Activated T-cell treated with anti-CD3 and anti-CD28 coated beads for 48 hours (primary cell): Measurements from ENCODE around the gene POLG2.

Experiments
- DNase-seq: peaks from one replicate; pipeline ENCODE4 v3.0.0-alpha.2; 2020; ENCODE audit warnings: low read depth

POLG2 gene

GRCh38 chr17:64496786-64497564, at the start of gene POLG2:
POLG2 (minus strand) TSS chr17:64497054; CDS start chr17:64496968, 86 bp downstream.
- DNase-seq, result peak; percentile 95

GRCh38 chr17:64544742-64545141, 47.9 kb upstream of the POLG2 start:
- DNase-seq, result no peak

GRCh38 chr17:64540118-64540776, 43.4 kb upstream of the POLG2 start:
- DNase-seq, result no peak

GRCh38 chr17:64538508-64539130, 41.8 kb upstream of the POLG2 start:
- DNase-seq, result no peak

- DNase-seq, result no peak
These were observed 40.6 kb upstream of the POLG2 start for GRCh38 chr17:64537488-64537887.

GRCh38 chr17:64536913-64537312, 40.1 kb upstream of the POLG2 start:
- DNase-seq, result no peak

GRCh38 chr17:64535357-64535756, 38.5 kb upstream of the POLG2 start:
- DNase-seq, result no peak

GRCh38 chr17:64534187-64534586, 37.3 kb upstream of the POLG2 start:
- DNase-seq, result no peak

- no peak for DNase-seq
These were observed 36.9 kb upstream of the POLG2 start for GRCh38 chr17:64533784-64534183.

GRCh38 chr17:64532409-64532808, 35.6 kb upstream of the POLG2 start:
- DNase-seq, result no peak

GRCh38 chr17:64531955-64532371, 35.1 kb upstream of the POLG2 start:
- DNase-seq, result no peak

GRCh38 chr17:64529221-64529620, 32.4 kb upstream of the POLG2 start:
- no peak for DNase-seq

GRCh38 chr17:64527914-64528313, 31.1 kb upstream of the POLG2 start:
- no peak for DNase-seq

GRCh38 chr17:64520359-64520758, 23.5 kb upstream of the POLG2 start:
- no peak for DNase-seq

GRCh38 chr17:64519601-64520000, 22.7 kb upstream of the POLG2 start:
- no peak for DNase-seq

GRCh38 chr17:64515829-64516228, 19.0 kb upstream of the POLG2 start:
- DNase-seq, result no peak

- no peak for DNase-seq
These were observed 18.6 kb upstream of the POLG2 start for GRCh38 chr17:64515419-64515818.

- DNase-seq, result no peak
These were observed 12.3 kb upstream of the POLG2 start for GRCh38 chr17:64509179-64509578.

GRCh38 chr17:64508683-64509082, 11.8 kb upstream of the POLG2 start:
- DNase-seq, result no peak

GRCh38 chr17:64507413-64507782, 10.5 kb upstream of the POLG2 start:
- no peak for DNase-seq

- DNase-seq, result peak; percentile 92
These were observed 9.9 kb upstream of the POLG2 start, which contains the start of gene CEP95 for GRCh38 chr17:64506576-64507412. CEP95 (plus strand) TSS chr17:64506977; CDS start chr17:64507098, 121 bp downstream.

GRCh38 chr17:64506201-64506575, 9.3 kb upstream of the POLG2 start, which contains the start of gene DDX5:
DDX5 (minus strand) TSS chr17:64506289; CDS start chr17:64506119, 170 bp downstream.
- DNase-seq, result peak; percentile 96
